Measurements from ENCODE around the gene FBXO45. TPM values are rescaled to one million over a fixed set of nuclear protein-coding genes. Genes with fewer than 3 reads are reported as not detected.

The FBXO45 gene
- total and polyA plus RNA-seq, 2 of the 13 experiments (the other 11 are each of a cell fraction or from before 2014, with no cell fraction given), result 7.0 to 12.1 TPM

- TF ChIP-seq ARID4A (CRISPR knock-in tag; IDR thresholded peaks at IDR 0.05; ENCODE audit: borderline replicate concordance) (no peak; the same call in 1 of the 2 replicates), JDP2 (CRISPR knock-in tag; IDR thresholded peaks at IDR 0.05; ENCODE audit: borderline replicate concordance) (no peak), THAP9 (CRISPR knock-in tag; IDR thresholded peaks at IDR 0.05; ENCODE audit: borderline replicate concordance) (no peak), FOSL1 (CRISPR knock-in tag; IDR thresholded peaks at IDR 0.05; ENCODE audit: borderline replicate concordance) (no peak), GABPB1 (CRISPR knock-in tag; IDR thresholded peaks at IDR 0.05) (no peak), TRAFD1 (CRISPR knock-in tag; IDR thresholded peaks at IDR 0.05; ENCODE audit: borderline replicate concordance) (no peak), ATF7-NPFF (CRISPR knock-in tag; IDR thresholded peaks at IDR 0.05; ENCODE audit: low read depth) (no peak), ZBTB7B (CRISPR knock-in tag; IDR thresholded peaks at IDR 0.05) (no peak), RAD21 (CRISPR knock-in tag; IDR thresholded peaks at IDR 0.05) (peak; percentile 88), ZNF672 (CRISPR knock-in tag; IDR thresholded peaks at IDR 0.05) (no peak), MYC (CRISPR knock-in tag; IDR thresholded peaks at IDR 0.05; ENCODE audit: borderline replicate concordance) (peak; percentile 56; the same call in 1 of the 2 replicates), RFX1 (IDR thresholded peaks at IDR 0.05) (no peak), FOXO1 (CRISPR knock-in tag; IDR thresholded peaks at IDR 0.05) (no peak), AKAP8 (CRISPR knock-in tag; IDR thresholded peaks at IDR 0.05) (no peak), TOPORS (CRISPR knock-in tag; IDR thresholded peaks at IDR 0.05) (no peak), KLF16 (CRISPR knock-in tag; IDR thresholded peaks at IDR 0.05) (peak in 1 of 2 experiments; percentile 62; a peak in 1 of 4 replicates), MZF1 (CRISPR knock-in tag; IDR thresholded peaks at IDR 0.05; ENCODE audit: borderline replicate concordance) (no peak), ZNF501 (CRISPR knock-in tag; IDR thresholded peaks at IDR 0.05) (0 out of 2 replicates have a peak, but pooled peaks have one; percentile 45), ZKSCAN1 (IDR thresholded peaks at IDR 0.05; ENCODE audit: low read length) (no peak), HOXD1 (CRISPR knock-in tag; IDR thresholded peaks at IDR 0.05) (no peak), CENPX (CRISPR knock-in tag; IDR thresholded peaks at IDR 0.05) (no peak), ZSCAN30 (CRISPR knock-in tag; IDR thresholded peaks at IDR 0.05) (no peak)
Measured at GRCh38 chr3:196518966-196519717, 49.3 kb upstream of the FBXO45 start (continued).
